Panc1 (cell line): ENCODE results near the gene DYNC1I1. TPM values are rescaled to one million over a fixed set of nuclear protein-coding genes. Genes with fewer than 3 reads are reported as not detected.

Source experiments
- ATAC-seq: fragments of 200-7000 bp; cut with Tn5 transposase; 2 replicates; pipeline ENCODE4 v1.9.1; 2020; ENCODE audit warnings: mild to moderate bottlenecking, moderate library complexity
- BruUV-seq: library from RNA; stranded (reverse); fragments of 400-500 nt; replicated peaks from 2 replicates; lab custom pipeline; 2021; lab: Mats Ljungman, UMichigan
- CTCF ChIA-PET: fragments of 300-600 bp; sonication (Branson Sonifier 250); formaldehyde crosslinking; loops from one replicate; lab custom pipeline; 2022; ENCODE audit warnings: antibody characterized with exemption; lab: Charles Lee
- POLR2A ChIA-PET: fragments of 300-600 bp; sonication (Branson Sonifier 250); formaldehyde crosslinking; loops from one replicate; lab custom pipeline; 2022; ENCODE audit warnings: antibody characterized with exemption; lab: Charles Lee
- DNase-seq: peaks from one replicate; pipeline ENCODE4 v3.0.0-alpha.2; 2010; ENCODE audit warnings: low read depth, low spot score
- H3K27ac ChIP-seq: 2 replicates; pipeline ENCODE4 v1.5.1; 2011; ENCODE audit warnings: mild to moderate bottlenecking, low read length, inconsistent platforms
- H3K27me3 ChIP-seq: fragments of 200-500 bp; sonication (Bioruptor generic); 2 replicates; pipeline ENCODE4 v1.6.0; 2014; ENCODE audit warnings: low read length, inconsistent platforms; ENCODE audit not compliant: control insufficient read depth, insufficient read depth
- H3K36me3 ChIP-seq: fragments of 200-500 bp; sonication (Bioruptor generic); 2 replicates; pipeline ENCODE4 v1.5.1; 2014; ENCODE audit warnings: inconsistent platforms, mild to moderate bottlenecking, low read length, moderate library complexity; ENCODE audit not compliant: control insufficient read depth, insufficient read depth
- H3K4me1 ChIP-seq: 2 replicates; pipeline ENCODE4 v1.5.1; 2011; ENCODE audit warnings: inconsistent platforms, mild to moderate bottlenecking, low read length, moderate library complexity; ENCODE audit not compliant: control insufficient read depth, insufficient read depth
- H3K4me3 ChIP-seq, 2 experiments: 2 replicates each; pipeline ENCODE4 v1.5.1; 2011 to 2012; ENCODE audit warnings: low read depth in 2 of 2, low read length in 2 of 2, mild to moderate bottlenecking in 2 of 2, inconsistent platforms in 1 of 2, moderate library complexity in 1 of 2
- H3K9me3 ChIP-seq: fragments of 200-500 bp; sonication (Bioruptor generic); 2 replicates; pipeline ENCODE4 v1.5.1; 2014; ENCODE audit warnings: low read depth, mild to moderate bottlenecking, inconsistent platforms, low read length, moderate library complexity; ENCODE audit not compliant: control insufficient read depth, insufficient read depth
- CTCF ChIP-seq: fragments of 450-650 bp; IDR thresholded peaks from 2 replicates; pipeline ENCODE4 v1.5.1; 2017; ENCODE audit warnings: mild to moderate bottlenecking
- POLR2AphosphoS5 ChIP-seq: IDR thresholded peaks from 2 replicates; pipeline ENCODE4 v1.6.1; 2012; ENCODE audit warnings: mild to moderate bottlenecking, low read depth, low read length, moderate library complexity
- REST ChIP-seq, 2 experiments: IDR thresholded peaks; 2 replicates each; pipeline ENCODE4 v1.6.1; 2011 to 2012; ENCODE audit warnings: low read depth in 2 of 2, control low read depth in 1 of 2, low read length in 1 of 2, mild to moderate bottlenecking in 1 of 2, moderate library complexity in 1 of 2; ENCODE audit not compliant: insufficient read depth in 1 of 2
- SIN3A ChIP-seq: IDR thresholded peaks from 2 replicates; pipeline ENCODE4 v1.6.1; 2012; ENCODE audit warnings: low read depth, mild to moderate bottlenecking, low read length, moderate library complexity, borderline replicate concordance; ENCODE audit not compliant: insufficient read depth
- TCF7L2 ChIP-seq: IDR thresholded peaks from 2 replicates; pipeline ENCODE4 v1.6.1; 2011; ENCODE audit warnings: mild to moderate bottlenecking, low read depth, low read length, inconsistent platforms
- in situ Hi-C: cut with HindIII; loops from 2 replicates; pipeline ENCODE4 v1.10.0; 2016; ENCODE audit warnings: low sequenced_read_pairs, low pct_unique_long_range_greater_than_20kb
- intact Hi-C: fragments of 100-400 bp; cut with micrococcal nuclease; formaldehyde crosslinking; loops from one replicate; pipeline ENCODE4 v1.10.0; 2022; ENCODE audit not compliant: unreplicated experiment
- total RNA-seq: library from RNA; stranded (reverse); gene quantifications from one replicate; pipeline ENCODE4 v1.2.1, GENCODE V29; 2021; ENCODE audit not compliant: unreplicated experiment

Gene DYNC1I1
- total RNA-seq, 1 experiment from 2014 or later: 0.13 TPM

- peaks cover 4% of the 10 kb centered on the region for H3K36me3 ChIP-seq
- DNase-seq (no peak), ATAC-seq (no peak)
- in situ Hi-C loops (no loop called here), intact Hi-C loops (no loop called here)
- H3K4me1 ChIP-seq: no peaks in the 10 kb centered on the region
- POLR2A ChIA-PET: no interaction called here
- no peak overlapping the region for H3K27ac ChIP-seq
- H3K27me3 ChIP-seq: no peaks in the 10 kb centered on the region
- CTCF ChIA-PET: no interaction called here
- no TSS peak for BruUV-seq
- H3K4me3 ChIP-seq: no peak overlapping the region
- TF ChIP-seq TCF7L2 (no peak), SIN3A (no peak), POLR2AphosphoS5 (no peak), REST (IDR thresholded peaks at IDR 0.05; ENCODE audit: insufficient read depth in 1 of 2, low read depth in 2 of 2, low read length in 1 of 2) (no peak), CTCF (no peak)
- no peaks in the 10 kb centered on the region for H3K9me3 ChIP-seq
These were observed 350.4 kb downstream of the DYNC1I1 start for GRCh38 chr7:96122746-96123145.

GRCh38 chr7:96126382-96126781 is 354.0 kb downstream of the DYNC1I1 start:
- Histone ChIP-seq H3K4me1 (no peaks in the 10 kb centered on the region), H3K27me3 (no peaks in the 10 kb centered on the region), H3K4me3 (no peak overlapping the region), H3K27ac (no peak overlapping the region), H3K36me3 (peaks cover 18% of the 10 kb centered on the region), H3K9me3 (no peaks in the 10 kb centered on the region)
- no TSS peak for BruUV-seq
- intact Hi-C loops: no loop called here
- DNase-seq: no peak
- ChIA-PET CTCF (interaction anchor here (0.6 kb wide), 1 partner anchor 50 kb away, joined by 3 read pairs; no protein-coding TSS in a partner anchor), POLR2A (no interaction called here)
- in situ Hi-C loops: no loop called here
- ATAC-seq: no peak
- TF ChIP-seq TCF7L2: no peak
- no peak for TF ChIP-seq POLR2AphosphoS5
- no peak for TF ChIP-seq SIN3A
- no peak for TF ChIP-seq REST (IDR thresholded peaks at IDR 0.05; ENCODE audit: insufficient read depth in 1 of 2, low read depth in 2 of 2, low read length in 1 of 2)
- TF ChIP-seq CTCF: no peak
